Stimulated activated CD4-positive, alpha-beta T cell treated with anti-CD3 and anti-CD28 coated beads, TNF-alpha, amount 100 ng/mL, for 24 hours (primary cell): ENCODE measurements around the gene YEATS2.
"Not testable (repeated sequence)": the region's sequence is repeated elsewhere in the genome, so short reads cannot be mapped to it uniquely, and the experiment has no call there.

Source experiments
- DNase-seq, 3 experiments: peaks; one replicate each; pipeline ENCODE4 v3.0.0-alpha.2; 2020; ENCODE audit warnings: low read depth in 3 of 3

YEATS2 gene

DNA sequence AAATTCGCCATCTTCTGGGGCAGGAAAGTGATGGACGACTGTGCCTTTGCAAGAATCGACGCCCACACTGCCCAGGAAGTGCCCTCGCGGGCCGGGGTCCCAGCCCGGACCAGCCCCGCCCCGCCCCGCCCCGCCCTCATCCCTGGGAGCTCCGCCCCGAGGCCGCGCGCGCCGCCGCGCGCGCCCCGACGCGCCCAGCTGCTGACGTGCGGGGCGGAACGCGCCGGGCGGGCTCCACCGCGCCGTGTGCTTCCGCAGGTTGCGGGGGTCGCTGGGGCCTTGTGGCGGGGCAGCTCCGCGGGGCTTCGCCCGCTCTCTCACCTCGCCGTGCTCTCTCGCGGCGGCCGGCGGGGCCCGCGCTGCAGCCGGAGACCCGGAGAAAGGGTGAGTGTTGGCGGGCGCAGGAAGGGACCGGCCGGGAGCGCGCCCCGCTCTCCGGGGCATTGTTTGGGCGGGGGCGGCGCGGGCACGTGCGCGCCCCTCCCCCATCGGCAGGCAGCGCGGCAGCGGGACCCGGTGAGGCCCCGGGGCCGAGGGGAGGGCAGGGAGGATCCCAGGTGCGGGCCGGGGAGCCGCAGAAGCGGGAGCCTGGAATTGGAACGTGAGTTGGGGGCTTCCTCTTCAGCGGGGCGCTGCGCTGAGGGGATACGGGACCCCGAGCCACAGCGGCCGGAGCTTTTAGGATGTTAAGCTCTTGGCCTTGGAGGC, at the start of gene YEATS2:
Gene YEATS2 (plus strand): TSS at position 188 of the 708 bp plus-strand sequence. CDS start 17,366 bp downstream, outside the sequence.
- DNase-seq = peak; percentile 58 to 76 (median 60)

DNA sequence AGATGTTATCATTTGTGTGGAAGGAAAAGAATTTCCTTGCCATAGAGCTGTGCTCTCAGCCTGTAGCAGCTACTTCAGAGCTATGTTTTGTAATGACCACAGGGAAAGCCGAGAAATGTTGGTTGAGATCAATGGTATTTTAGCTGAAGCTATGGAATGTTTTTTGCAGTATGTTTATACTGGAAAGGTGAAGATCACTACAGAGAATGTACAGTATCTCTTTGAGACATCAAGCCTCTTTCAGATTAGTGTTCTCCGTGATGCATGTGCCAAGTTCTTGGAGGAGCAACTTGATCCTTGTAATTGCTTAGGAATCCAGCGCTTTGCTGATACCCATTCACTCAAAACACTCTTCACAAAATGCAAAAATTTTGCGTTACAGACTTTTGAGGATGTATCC, 47.0 kb upstream of the YEATS2 start:
- DNase-seq = no peak

DNA sequence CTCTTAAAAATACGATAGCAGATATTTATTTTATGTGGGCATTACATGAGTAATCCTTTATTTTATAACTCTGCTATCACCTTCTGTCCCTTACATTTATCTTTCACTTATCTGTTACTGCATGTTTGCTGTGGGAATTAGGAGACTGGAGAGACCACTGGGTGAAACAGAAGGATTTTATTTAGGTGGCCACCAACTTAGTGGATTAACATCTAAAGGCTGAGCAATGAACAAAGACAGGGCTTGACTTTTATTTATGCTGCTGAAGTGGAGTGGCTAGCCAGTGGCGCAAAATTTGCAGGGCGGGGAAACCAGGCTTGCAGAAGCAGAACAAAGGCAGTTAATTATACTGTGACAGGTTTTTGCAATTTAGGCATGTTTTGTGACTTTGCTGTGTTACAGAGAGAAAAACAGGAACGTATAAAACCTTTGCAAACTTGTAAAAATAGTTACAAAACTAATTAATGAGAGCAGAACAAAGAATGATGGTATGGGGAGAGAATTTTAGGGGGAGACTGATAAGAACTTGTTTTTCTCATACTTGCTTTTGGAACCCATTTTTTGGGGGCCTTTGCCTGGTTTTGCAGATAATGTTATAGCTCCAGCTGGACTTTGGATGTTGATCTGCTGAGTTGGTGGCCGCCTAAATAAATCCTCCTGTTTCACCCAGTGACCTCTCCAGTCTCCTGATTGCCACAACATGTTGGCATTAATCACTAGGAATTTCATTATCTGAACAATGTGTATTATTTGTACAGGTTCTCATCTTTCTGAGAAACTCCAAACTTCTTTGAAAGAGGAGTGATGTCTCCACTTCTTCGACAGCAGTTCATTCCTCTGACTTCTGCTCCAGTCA, 44.2 kb upstream of the YEATS2 start:
- DNase-seq = no peak

DNA sequence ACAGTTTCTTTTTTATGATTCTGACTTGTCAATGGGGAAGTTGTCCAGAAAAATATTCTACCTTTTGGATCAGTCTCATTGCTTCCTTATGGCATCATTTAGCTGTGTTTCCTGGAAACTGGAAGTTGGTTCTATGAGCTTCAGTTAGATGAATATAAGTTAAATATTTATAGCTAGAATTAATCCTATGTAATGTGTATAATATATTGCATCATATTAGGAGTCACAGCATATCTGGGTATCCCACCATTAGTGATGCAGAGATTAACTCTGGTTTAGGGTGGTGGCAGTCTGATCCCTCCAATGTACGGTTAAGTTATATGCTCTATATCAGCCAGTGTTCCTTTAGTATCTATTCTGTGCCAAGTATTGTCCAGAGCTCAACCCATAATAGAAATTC, 42.9 kb upstream of the YEATS2 start:
- no peak for DNase-seq

DNA sequence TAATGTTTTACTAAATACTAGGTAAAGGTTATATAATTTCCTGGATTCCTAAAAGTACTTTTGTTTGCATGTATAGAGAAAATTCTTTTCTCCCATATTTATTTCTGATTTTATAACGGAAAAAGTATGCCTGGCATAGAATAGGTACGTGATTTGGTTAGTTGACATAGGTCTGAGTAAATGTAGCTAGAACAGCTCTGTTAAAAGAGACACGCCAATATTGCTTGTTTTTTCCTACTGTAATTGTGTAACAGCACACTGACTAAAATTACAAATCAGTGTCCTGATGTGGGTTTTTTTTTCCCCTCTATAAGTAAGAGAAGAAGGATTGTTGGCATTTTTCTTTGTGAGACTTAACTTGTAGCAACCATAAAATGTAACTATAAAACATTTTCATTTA, 35.5 kb upstream of the YEATS2 start:
- no peak for DNase-seq

DNA sequence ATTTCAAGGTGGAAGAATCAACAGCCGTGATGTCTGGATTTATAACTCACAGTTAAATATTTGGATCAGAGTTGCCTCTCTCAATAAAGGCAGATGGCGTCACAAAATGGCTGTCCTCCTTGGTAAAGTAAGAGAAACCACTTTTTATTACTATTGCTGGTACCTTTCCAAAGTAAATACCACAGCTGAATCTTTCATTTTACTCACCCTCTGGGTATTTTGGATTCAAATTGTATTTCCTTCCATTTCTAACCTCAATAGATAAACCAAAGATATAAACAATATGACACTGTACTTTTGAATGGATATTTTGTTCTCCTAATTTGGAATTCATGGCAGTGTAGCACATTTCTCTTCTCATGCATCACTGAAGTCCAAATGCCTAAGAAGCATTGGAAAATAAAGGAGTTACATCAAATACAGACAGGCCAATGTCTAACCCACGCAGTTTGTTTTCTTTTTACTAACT, 32.6 kb upstream of the YEATS2 start:
- DNase-seq = no peak

DNA sequence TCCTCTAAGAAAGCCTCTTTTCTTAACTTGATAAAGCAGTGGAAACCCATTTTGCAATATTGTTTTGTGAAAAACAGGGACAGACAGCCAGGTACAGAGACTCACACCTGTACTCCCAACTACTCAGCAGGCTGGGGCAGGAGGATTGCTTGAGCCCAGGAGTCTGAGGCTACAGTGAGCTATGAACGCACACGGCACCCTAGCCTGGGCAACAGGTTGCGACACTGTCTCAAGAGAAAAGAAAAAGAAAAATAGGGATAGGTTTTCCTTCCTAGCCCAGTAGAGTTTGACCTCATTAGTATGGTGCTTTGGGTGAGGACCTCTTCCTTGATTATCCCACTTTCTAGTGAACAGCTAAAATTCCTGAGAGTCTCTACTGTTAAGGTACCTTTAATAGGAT, 17.5 kb upstream of the YEATS2 start:
- no peak for DNase-seq

DNA sequence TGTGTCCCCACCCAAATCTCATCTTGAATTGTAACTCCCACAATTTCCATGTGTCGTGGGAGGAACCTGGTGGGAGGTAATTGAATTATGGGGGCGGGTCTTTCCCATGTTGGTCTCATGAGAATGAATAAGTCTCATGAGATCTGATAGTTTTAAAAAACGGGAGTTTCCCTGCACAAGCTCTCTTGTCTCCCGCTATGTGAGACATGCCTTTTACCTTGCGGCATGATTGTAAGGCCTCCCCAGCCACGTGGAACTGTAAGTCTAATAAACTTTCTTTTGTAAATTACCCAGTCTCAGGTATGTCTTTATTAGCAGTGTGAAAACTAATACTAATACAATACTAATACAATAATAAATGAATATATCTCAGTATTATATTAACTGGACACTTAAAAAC, 9.9 kb upstream of the YEATS2 start:
- DNase-seq = no peak

DNA sequence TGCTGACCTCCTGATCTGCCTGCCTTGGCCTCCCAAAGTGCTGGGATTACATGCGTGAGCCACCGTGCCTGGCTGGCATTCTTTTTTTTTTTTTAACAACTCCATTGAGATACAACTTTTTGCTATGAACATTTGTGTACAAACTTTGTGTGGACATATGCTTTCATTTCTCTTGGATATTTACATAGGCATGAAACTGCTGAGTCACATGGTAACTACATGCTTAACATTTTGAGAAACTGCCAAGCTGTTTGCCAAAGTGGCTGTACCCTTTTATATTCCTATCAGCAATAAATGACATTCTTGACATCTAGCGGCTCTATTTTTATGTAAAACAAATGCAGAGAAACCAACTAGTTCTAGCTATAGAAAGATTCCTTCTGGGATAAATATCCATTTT, 8.7 kb upstream of the YEATS2 start:
- no peak for DNase-seq

DNA sequence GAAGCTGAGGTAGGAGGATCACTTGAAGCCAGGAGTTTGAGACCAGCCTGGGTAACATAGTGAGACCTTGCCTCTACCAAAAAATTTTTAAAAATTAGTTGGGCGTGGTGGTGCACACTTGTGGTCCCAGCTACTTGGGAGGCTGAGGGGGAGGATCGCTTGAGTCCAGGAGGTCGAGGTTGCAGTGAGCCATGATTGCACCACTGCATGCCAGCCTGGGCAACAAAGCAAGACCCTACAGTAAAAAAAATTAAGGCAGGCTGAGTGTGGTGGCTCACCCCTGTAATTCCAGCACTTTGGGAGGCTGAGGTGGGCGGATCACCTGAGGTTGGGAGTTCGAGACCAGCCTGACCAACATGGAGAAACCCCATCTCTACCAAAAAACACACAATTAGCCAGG, 8.0 kb upstream of the YEATS2 start:
- DNase-seq = not testable (repeated sequence)

DNA sequence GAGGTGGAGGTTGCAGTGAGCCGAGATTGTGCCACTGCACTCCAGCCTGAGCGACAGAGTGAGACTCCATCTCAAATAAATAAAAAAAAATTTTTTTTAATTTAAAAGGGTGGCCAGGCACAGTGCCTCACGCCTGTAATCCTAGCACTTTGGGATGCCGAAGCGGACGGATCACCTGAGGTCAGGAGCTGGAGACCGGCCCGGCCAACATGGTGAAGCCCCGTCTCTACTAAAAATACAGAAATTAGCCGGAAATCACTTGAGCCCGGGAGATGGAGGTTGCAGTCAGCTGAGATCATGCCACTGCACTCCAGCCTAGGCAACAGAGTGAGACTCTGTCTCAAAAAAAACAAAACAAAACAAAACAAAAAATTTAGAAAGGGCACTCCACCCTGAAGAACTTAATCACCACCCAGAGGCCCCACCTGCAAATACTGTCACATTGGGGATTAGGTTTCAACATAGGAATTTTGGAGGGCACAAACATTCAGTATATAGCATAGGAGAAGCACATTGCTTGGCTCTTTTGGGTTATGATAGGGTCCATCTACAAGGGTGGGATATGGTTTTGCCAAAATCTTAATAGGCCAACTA, 7.1 kb upstream of the YEATS2 start:
- no peak for DNase-seq

DNA sequence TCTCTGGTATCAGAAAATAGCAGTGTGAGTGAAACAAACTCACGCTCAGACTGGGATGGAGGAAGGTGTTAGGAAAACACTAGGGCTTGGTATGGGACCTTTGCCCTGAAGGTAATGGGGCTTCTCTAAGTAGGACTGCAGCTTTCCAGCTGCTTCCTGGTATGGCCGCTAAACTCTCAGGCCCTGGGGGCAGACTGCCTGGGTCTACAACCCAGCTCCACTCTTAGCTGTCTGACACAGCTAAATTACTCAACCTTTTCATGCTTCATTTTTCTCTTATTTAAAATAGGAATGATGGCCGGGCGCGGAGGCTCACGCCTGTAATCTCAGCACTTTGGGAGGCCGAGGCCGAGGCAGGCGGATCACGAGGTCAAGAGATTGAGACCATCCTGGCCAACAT, 5.2 kb upstream of the YEATS2 start:
- no peak for DNase-seq

DNA sequence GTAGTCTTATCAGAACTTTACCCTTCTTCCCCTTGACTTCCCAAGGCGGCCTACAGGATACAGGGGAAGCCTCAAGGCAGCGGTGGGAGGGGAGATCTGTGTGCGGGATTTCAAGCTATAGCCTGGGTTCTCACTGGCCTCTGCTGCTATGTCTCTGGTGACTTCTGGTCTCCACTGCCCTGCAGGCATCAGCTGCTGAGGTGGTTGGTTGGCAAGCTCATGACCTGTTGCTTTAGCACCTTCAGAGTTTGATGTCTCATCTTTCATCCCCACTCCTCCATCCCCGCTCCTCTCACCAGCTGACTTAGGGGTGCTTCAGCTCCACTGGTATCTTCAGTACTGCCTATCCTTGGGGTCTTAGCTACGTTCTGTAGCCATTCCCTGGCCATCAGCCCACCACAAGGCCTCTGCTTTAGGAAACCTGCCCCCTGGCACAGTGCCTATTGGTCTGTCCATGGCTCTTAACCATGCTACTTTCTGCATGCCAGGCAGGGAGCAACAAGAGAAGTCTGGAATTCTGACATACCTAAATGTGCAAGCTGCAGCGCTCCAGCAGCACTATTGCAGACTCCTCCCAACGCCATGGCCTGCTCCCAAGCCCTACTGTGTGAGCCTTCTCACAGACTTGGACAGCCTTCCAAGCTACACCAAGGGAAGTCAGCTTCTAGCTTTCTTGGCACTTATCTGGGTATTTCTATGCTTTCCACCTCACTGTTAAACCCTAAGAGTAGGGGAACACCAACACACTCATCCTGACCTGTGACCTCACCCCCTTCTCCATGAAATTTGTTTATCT, 1.8 kb upstream of the YEATS2 start:
- no peak for DNase-seq

DNA sequence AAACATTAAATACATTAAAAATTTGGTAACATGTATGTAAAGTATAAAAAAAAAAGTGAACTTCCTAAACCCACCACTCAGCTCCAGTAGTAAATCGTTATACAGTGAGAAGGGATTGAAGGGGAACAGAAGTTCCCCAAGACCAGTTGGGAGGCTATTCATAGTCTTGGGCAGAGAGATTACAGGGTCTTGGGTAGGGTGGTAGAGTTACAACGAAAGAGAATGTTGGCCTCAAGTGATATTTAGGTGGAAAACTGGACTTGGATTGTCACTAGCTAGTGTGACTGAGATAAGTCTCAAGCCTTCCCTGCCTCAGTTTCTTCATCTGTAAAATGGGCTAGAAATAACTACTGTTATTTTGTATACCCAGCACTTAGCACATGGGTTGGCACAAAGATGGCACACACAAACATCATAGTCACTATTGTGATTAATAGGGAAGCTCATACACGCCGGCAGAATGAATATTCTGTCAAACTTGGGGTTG, 431 bp upstream of the YEATS2 start:
- DNase-seq = no peak

DNA sequence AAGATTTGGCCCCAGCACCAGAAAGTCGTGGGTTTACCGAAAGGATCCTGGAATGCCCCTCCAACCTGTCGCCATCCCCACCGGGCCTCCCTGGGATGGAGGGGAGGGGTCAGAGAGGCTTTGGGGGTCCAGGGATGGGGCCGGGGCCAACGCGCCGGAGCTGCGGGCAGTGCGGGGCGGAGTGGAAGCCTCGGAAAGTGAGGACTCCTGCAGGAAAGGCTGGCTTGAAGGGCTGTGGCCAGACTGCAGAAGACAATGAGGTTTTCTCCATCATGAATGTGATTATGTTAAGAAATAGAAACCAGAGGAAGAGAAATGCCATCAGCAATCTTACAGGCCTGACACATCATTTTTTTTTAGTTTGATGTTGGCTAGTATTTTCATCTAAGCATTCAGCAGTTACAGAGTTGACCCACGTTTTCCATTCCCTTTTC, 738 bp downstream of the YEATS2 start:
- no peak for DNase-seq

DNA sequence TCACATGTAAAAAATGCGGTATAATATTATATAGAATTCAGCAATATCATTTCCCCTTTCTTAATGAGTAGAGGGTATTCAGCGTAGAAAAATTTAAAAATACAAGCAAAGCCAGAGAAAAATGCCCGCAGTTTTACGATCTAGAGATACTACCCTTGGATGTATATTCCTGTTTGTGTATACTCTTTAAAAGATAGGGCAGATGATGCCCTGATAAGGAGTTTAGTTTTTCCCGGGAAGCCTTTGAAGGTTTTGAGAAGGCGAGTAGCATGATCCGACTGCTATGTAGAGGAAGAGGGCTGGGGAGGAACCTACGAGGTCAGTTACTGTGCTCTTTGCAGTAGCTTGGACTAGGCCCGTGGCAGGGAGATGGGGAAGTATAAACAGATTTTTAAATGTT, 1.2 kb downstream of the YEATS2 start:
- DNase-seq = no peak

DNA sequence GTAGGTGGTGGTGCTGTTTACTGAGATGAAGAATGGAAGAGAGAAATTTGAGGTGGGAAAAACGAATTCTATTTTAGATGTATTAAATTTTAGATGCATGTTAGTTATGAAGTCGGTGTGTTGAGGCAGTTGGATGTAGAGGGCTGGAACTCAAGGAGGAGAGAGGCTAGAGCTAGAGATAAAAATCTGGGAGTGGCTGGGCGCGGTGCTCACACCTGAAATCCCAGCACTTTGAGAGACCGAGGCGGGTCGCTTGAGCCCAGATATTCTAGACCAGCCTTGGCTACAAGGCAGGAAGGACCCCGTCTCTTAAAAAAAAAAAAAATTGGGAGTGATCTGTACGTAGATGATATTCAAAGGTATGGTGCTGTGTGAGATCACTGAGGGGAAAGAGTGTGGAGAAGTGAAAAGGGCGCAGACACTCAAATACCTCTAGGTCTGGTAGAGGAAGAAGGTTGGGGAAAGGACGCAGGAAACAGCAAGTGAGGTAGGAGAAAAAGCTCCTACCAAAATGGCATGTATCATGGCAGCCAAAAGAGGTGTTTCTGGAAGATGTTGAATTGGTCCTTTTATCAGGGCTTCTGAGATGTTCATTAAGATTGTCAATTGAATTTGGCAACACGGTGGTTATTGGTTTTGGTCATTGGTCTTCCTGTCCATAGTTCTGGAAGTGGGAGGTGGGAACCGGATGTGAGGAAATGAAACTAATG, 1.8 kb downstream of the YEATS2 start:
- no peak for DNase-seq

DNA sequence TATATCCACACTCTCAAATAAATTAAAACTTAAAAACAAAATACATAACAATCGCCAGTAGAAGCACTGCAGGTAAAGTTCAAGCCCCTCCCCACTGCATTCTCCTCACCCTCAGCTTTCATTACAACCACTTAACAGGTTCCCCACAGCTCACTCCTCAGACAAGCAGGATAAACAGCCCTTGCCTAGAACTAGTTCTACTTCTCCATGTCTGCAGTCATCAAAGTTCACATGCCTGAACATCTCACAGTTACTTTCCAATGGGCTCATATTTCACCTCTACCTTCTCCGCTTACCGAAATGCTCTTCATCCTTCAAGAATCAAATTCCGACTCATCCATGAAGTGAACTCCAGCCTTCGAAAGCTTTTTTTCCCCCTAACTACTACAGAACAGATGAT, 4.1 kb downstream of the YEATS2 start:
- no peak for DNase-seq

DNA sequence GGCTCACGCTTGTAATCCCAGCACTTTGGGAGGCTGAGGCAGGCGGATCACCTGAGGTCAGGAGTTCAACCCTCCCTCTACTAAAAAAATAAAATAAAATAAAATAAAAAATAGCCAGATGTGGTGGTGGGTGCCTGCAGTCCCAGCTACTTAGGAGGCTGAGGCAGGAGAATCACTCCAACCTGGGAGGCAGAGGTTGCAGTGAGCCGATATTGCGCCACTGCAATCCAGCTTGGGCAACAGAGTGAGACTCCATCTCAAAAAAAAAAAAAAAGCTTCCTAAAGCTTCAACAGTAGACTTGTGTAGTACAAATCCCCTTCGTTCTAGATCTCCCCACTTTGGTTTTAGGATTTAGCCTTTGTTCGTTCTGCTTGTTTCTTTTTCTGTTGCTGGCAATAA, 6.3 kb downstream of the YEATS2 start:
- DNase-seq = not testable (repeated sequence)

DNA sequence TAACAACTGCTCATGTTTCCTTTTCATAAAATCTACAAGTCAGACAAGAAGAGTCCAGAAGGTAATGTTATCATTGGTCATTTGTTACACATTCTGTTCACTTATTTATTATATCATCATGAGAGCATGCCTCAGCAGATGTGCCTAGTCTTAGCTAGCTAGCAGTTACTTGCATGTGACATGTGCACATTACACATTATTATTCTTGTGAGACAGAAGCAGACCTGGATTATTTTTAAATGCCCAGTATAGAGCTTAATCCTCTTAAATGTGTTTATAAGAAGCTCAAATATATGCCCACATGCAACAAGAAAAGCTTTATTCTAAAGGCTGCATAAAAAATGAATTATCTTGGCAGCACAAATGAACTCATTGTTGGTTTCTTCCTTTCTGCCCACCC, 12.6 kb downstream of the YEATS2 start:
- no peak for DNase-seq

DNA sequence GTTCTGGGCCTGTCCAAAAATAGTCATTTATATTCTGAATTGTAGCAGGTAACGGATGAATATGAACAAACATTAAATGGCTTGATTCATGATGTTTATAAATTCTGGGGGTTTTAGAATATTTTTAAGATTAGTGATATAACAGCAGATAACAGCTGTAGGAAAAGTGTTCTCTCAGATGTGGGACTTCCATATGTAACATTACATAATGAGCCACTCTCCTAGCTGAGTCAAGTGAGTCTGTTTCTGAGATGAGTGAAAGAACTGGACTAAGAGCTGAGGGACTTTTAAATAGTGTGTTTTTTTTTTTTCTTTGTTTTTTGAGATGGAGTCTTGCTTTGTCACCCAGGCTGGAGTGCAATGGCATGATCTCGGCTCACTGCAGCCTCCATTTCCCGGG, 13.9 kb downstream of the YEATS2 start:
- DNase-seq = no peak
